Measurements from ENCODE around the gene MIGA1. TPM values are rescaled to one million over a fixed set of nuclear protein-coding genes. Genes with fewer than 3 reads are reported as not detected.

The MIGA1 gene
- total and polyA plus RNA-seq, 9 of the 15 experiments (the other 6 are each of a cell fraction or from before 2014, with no cell fraction given) = 1.6 to 5.1 (median 2.9) TPM

DNA sequence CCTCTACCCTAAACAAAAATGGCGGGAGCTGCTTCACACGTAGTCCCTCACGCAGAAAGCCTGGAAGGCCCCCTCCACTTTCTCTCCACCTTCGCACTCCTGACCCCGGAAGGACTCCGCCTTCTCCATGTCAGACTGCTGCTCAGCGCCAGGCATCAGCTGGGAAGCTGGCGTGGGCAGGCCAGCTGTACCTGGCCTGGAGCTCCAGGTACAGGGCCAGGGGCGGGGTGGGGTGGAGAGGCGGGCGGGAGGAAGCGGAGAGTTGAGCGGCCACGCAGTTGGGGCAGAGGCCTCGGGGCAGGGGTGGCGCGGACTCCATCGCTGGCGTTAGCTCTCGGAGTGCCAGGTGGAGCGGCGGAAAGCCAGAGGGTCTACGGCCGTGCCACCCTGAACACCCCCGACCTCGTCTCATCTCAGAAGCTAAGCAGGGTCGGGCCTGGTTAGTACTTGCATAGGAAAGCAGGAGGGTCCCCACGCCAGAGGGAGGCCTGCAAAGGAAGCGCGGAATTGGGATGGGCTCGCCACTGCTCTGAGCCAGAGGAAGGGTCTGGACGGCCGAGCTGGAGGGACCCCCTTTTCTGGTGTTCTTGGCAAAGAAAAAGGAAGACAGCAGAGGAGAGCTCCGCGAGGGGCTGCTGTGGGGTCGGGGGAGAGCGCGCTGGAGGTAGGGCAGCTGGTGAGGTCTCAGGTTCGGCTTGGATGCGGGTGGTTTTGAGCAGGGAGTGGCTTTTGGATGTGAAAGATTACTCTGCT, at the start of gene MIGA1 (continued):
- TF ChIP-seq MEIS2 (IDR thresholded peaks at IDR 0.05; ENCODE audit: partially characterized antibody) (no peak), MAFG (tag; conservative IDR thresholded peaks at IDR 0.05) (no peak), ZFP36 (IDR thresholded peaks at IDR 0.05; ENCODE audit: low read depth, low read length, partially characterized antibody) (peak; percentile 11), CBX2 (IDR thresholded peaks at IDR 0.05; ENCODE audit: insufficient read depth, low read length, poor library complexity, severe bottlenecking) (no peak), PHF8 (IDR thresholded peaks at IDR 0.05; ENCODE audit: borderline replicate concordance, low read length) (peak; percentile 65), HNRNPK (IDR thresholded peaks at IDR 0.05; ENCODE audit: low read depth, low read length, poor library complexity, severe bottlenecking) (no peak), SUPT5H (IDR thresholded peaks at IDR 0.05) (peak; percentile 69), HNRNPLL (IDR thresholded peaks at IDR 0.05; ENCODE audit: low read depth, low read length, poor library complexity, severe bottlenecking) (peak; percentile 77), CREB1 (IDR thresholded peaks at IDR 0.05) (peak; percentile 81; the same call in 1 of the 2 replicates), CREB1 (CRISPR knock-in tag; IDR thresholded peaks at IDR 0.05) (peak; percentile 73), XRCC3 (IDR thresholded peaks at IDR 0.05) (no peak), RBM34 (IDR thresholded peaks at IDR 0.05; ENCODE audit: borderline replicate concordance, insufficient read depth, low read length) (no peak), DIDO1 (tag; IDR thresholded peaks at IDR 0.05; ENCODE audit: low read depth) (peak; percentile 96), MYBL2 (IDR thresholded peaks at IDR 0.05; ENCODE audit: low read depth) (no peak), MYBL2 (CRISPR knock-in tag; IDR thresholded peaks at IDR 0.05; ENCODE audit: borderline replicate concordance) (no peak), MAZ (CRISPR knock-in tag; conservative IDR thresholded peaks at IDR 0.05 in 1 of 2, IDR thresholded peaks at IDR 0.05 in 1 of 2) (peak; percentile 94 to 98), NR1H2 (CRISPR knock-in tag; IDR thresholded peaks at IDR 0.05) (0 out of 2 replicates have a peak, but pooled peaks have one; percentile 21), KAT7 (CRISPR knock-in tag; IDR thresholded peaks at IDR 0.05; ENCODE audit: borderline replicate concordance) (peak; percentile 77; the same call in 1 of the 2 replicates)
- TF ChIP-seq, protein P1, sequence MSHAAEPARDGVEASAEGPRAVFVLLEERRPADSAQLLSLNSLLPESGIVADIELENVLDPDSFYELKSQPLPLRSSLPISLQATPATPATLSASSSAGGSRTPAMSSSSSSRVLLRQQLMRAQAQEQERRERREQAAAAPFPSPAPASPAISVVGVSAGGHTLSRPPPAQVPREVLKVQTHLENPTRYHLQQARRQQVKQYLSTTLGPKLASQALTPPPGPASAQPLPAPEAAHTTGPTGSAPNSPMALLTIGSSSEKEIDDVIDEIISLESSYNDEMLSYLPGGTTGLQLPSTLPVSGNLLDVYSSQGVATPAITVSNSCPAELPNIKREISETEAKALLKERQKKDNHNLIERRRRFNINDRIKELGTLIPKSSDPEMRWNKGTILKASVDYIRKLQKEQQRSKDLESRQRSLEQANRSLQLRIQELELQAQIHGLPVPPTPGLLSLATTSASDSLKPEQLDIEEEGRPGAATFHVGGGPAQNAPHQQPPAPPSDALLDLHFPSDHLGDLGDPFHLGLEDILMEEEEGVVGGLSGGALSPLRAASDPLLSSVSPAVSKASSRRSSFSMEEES (CRISPR knock-in tag; IDR thresholded peaks at IDR 0.05) = no peak
- TF ChIP-seq, protein P2, sequence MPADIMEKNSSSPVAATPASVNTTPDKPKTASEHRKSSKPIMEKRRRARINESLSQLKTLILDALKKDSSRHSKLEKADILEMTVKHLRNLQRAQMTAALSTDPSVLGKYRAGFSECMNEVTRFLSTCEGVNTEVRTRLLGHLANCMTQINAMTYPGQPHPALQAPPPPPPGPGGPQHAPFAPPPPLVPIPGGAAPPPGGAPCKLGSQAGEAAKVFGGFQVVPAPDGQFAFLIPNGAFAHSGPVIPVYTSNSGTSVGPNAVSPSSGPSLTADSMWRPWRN (IDR thresholded peaks at IDR 0.05; ENCODE audit: low read depth) = no peak
- TF ChIP-seq, protein P3, sequence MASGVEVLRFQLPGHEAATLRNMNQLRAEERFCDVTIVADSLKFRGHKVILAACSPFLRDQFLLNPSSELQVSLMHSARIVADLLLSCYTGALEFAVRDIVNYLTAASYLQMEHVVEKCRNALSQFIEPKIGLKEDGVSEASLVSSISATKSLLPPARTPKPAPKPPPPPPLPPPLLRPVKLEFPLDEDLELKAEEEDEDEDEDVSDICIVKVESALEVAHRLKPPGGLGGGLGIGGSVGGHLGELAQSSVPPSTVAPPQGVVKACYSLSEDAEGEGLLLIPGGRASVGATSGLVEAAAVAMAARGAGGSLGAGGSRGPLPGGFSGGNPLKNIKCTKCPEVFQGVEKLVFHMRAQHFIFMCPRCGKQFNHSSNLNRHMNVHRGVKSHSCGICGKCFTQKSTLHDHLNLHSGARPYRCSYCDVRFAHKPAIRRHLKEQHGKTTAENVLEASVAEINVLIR (CRISPR knock-in tag; IDR thresholded peaks at IDR 0.05) = peak; percentile 48; the same call in 1 of the 2 replicates

Measured in K562 (cell line).